Endodermal cell (in vitro differentiated cells): ENCODE data around the gene RHOB. TPM values are rescaled to one million over a fixed set of nuclear protein-coding genes. Genes with fewer than 3 reads are reported as not detected.

Experiments used
- DNase-seq: peaks from one replicate; pipeline ENCODE4 v3.0.0-alpha.2; 2017
- H3K27ac ChIP-seq: 2 replicates; pipeline ENCODE4 v1.5.1; 2013; ENCODE audit warnings: mild to moderate bottlenecking, low read depth, low read length, moderate library complexity
- H3K27me3 ChIP-seq: 2 replicates; pipeline ENCODE4 v1.6.1; 2013; ENCODE audit warnings: mild to moderate bottlenecking, low read length, moderate library complexity; ENCODE audit not compliant: insufficient read depth, control insufficient read depth, poor library complexity, severe bottlenecking
- H3K36me3 ChIP-seq: 2 replicates; pipeline ENCODE4 v1.7.0; 2013; ENCODE audit warnings: mild to moderate bottlenecking, low read length, moderate library complexity; ENCODE audit not compliant: control insufficient read depth, insufficient read depth
- H3K4me1 ChIP-seq: one replicate; pipeline ENCODE4 v1.7.0; 2013; ENCODE audit warnings: low read length; ENCODE audit not compliant: control insufficient read depth, insufficient read depth
- H3K4me3 ChIP-seq: 2 replicates; pipeline ENCODE4 v1.5.1; 2013; ENCODE audit warnings: mild to moderate bottlenecking, low read length, moderate library complexity
- H3K9ac ChIP-seq: 2 replicates; pipeline ENCODE4 v1.6.1; 2013; ENCODE audit warnings: mild to moderate bottlenecking, low read length, moderate library complexity; ENCODE audit not compliant: poor library complexity, severe bottlenecking; ENCODE audit errors: extremely low read depth
- H3K9me3 ChIP-seq: 2 replicates; pipeline ENCODE4 v1.6.1; 2013; ENCODE audit warnings: mild to moderate bottlenecking, low read length, moderate library complexity; ENCODE audit not compliant: control insufficient read depth
- H3K27ac Mint-ChIP-seq: 2 replicates; pipeline ENCODE4 v1.8.0; 2020; ENCODE audit warnings: mixed read lengths
- H3K27me3 Mint-ChIP-seq: 2 replicates; pipeline ENCODE4 v1.8.0; 2021; ENCODE audit warnings: mild to moderate bottlenecking, mixed read lengths; ENCODE audit not compliant: insufficient read depth
- H3K36me3 Mint-ChIP-seq: 2 replicates; pipeline ENCODE4 v1.8.0; 2020; ENCODE audit warnings: low read depth, mixed read lengths
- H3K4me1 Mint-ChIP-seq: 2 replicates; pipeline ENCODE4 v1.8.0; 2020; ENCODE audit warnings: mixed read lengths
- H3K4me3 Mint-ChIP-seq: 2 replicates; pipeline ENCODE4 v1.8.0; 2020; ENCODE audit warnings: mild to moderate bottlenecking, moderate library complexity, mixed read lengths
- H3K9me3 Mint-ChIP-seq: 2 replicates; pipeline ENCODE4 v1.8.0; 2020; ENCODE audit warnings: mild to moderate bottlenecking, mixed read lengths
- CTCF ChIP-seq: fragments of 200-600 bp; sonication (generic); conservative IDR thresholded peaks from 2 replicates; pipeline ENCODE4 v1.5.0; 2021; ENCODE audit warnings: antibody characterized with exemption, mild to moderate bottlenecking
- WGBS, 2 experiments: methylation state at CpG; one replicate each; pipeline versions ENCODE4 v1.1.5 to v1.1.7; 2013; ENCODE audit warnings: missing lambda C conversion rate in 2 of 2, mixed read lengths in 1 of 2; ENCODE audit not compliant: insufficient coverage in 1 of 2, insufficient read length in 1 of 2; 5-methylcytosine and 5-hydroxymethylcytosine counted together
- total RNA-seq, 2 donors: library from RNA; stranded (reverse); fragmentation: NEBNext Ultra II Directional in 1 of 2; extraction: Animal tissue kit (Norgen Biotek cat#: 25700) in 1 of 2; gene quantifications; 2 replicates in 1 of 2; 3 replicates in 1 of 2; pipeline ENCODE4 v1.2.1, GENCODE V29; 2021

Gene RHOB
- total RNA-seq, 2 donors from 2014 or later, result 25.6 to 47.0 TPM

GRCh38 chr2:20436716-20437470, 10.0 kb upstream of the RHOB start:
- Mint-ChIP-seq H3K27ac (no peak overlapping the region), H3K9me3 (no peaks in the 10 kb centered on the region), H3K36me3 (no peaks in the 10 kb centered on the region), H3K27me3 (peaks cover 15% of the 10 kb centered on the region), H3K4me1 (peaks cover 9% of the 10 kb centered on the region), H3K4me3 (no peak overlapping the region)
- Histone ChIP-seq H3K27me3 (peaks cover 7% of the 10 kb centered on the region), H3K9ac (no peak overlapping the region), H3K9me3 (no peaks in the 10 kb centered on the region), H3K4me1 (no peaks in the 10 kb centered on the region), H3K27ac (no peak overlapping the region), H3K4me3 (no peak overlapping the region), H3K36me3 (no peaks in the 10 kb centered on the region)
- peak; percentile 17 for DNase-seq
- 89% methylated on average over 4 to 6 of the region's 7 CpGs for WGBS, 2 experiments
- no peak for TF ChIP-seq CTCF

GRCh38 chr2:20438334-20439192, 8.3 kb upstream of the RHOB start:
- Mint-ChIP-seq H3K27me3 (peaks cover 13% of the 10 kb centered on the region), H3K9me3 (no peaks in the 10 kb centered on the region), H3K27ac (no peak overlapping the region), H3K36me3 (no peaks in the 10 kb centered on the region), H3K4me3 (no peak overlapping the region), H3K4me1 (peaks cover 12% of the 10 kb centered on the region)
- TF ChIP-seq CTCF, result no peak
- no peaks in the 10 kb centered on the region for H3K4me1 ChIP-seq
- H3K27me3 ChIP-seq, result peaks cover 7% of the 10 kb centered on the region
- H3K9me3 ChIP-seq, result no peaks in the 10 kb centered on the region
- no peaks in the 10 kb centered on the region for H3K36me3 ChIP-seq
- WGBS, 2 experiments, result 67 to 90% methylated on average over 1 to 7 of the region's 7 CpGs
- no peak overlapping the region for H3K4me3 ChIP-seq
- no peak overlapping the region for H3K27ac ChIP-seq
- no peak for DNase-seq
- no peak overlapping the region for H3K9ac ChIP-seq

GRCh38 chr2:20439193-20439475, 7.7 kb upstream of the RHOB start:
- no peaks in the 10 kb centered on the region for H3K9me3 Mint-ChIP-seq
- Histone ChIP-seq H3K4me3 (no peak overlapping the region), H3K9ac (no peak overlapping the region), H3K4me1 (no peaks in the 10 kb centered on the region), H3K36me3 (no peaks in the 10 kb centered on the region), H3K9me3 (no peaks in the 10 kb centered on the region), H3K27ac (no peak overlapping the region), H3K27me3 (peaks cover 7% of the 10 kb centered on the region)
- no peaks in the 10 kb centered on the region for H3K36me3 Mint-ChIP-seq
- WGBS, 2 experiments, result 84 to 88% methylated on average over 4 of the region's 4 CpGs
- TF ChIP-seq CTCF, result no peak
- no peak overlapping the region for H3K4me3 Mint-ChIP-seq
- H3K4me1 Mint-ChIP-seq, result peaks cover 17% of the 10 kb centered on the region
- H3K27me3 Mint-ChIP-seq, result peaks cover 13% of the 10 kb centered on the region
- H3K27ac Mint-ChIP-seq, result no peak overlapping the region
- DNase-seq, result peak; percentile 7
